ENCODE results near the gene MPG. TPM values are rescaled to one million over a fixed set of nuclear protein-coding genes. Genes with fewer than 3 reads are reported as not detected.

The MPG gene
- total and polyA plus RNA-seq, 2 donors (not counting 1 experiment from before 2014, with no cell fraction given): 59.6 to 66.4 TPM

DNA sequence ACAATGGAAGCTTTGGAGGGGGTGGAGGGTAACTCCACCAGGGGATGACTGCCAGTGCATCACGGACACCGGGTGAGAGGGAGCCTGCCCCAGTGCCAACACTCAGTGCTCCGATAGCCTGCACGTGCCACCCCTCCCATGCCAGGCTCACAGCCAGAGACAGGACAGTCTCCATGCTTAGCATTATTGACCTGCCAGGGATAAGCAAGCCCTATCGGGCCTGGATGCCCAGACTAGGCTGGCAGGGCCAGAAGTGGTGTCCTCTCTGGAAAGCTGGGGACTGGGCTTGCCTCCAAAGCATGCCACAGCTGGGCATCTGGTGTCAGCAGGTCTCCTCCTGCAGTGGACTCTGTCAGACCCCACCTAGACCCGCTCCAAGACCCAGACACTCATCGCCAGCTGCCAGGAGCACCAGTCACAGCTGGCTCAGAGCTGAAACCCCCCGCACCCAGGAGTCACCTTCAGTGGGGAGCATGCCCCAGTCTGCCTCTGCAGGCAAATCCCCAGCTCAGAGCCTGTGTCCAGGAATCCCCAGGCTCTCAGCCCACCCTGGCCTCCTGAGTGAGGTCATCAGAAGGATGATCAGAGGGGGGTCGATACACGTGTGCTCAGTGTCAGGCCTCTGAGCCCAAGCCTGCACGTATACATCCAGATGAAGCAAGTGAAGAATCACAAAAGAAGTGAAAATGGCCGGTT is 3.8 kb upstream of the MPG start:
- no peak overlapping the region for H3K27ac Mint-ChIP-seq
- Histone ChIP-seq H3K9me3 (ENCODE audit: control extremely low read depth in 1 of 3, control insufficient read depth in 2 of 3, insufficient read depth in 1 of 3, low read length in 2 of 3) (no peaks in the 10 kb centered on the region), H3K79me2 (ENCODE audit: control insufficient read depth, insufficient read depth, low read length) (peaks cover 20% of the 10 kb centered on the region), H3K36me3 (replicated peaks in 1 of 2; ENCODE audit: control extremely low read depth in 1 of 2, control insufficient read depth in 1 of 2, extremely low read depth in 1 of 2, insufficient read depth in 2 of 2, low read length in 1 of 2) (no peaks in the 10 kb centered on the region), H3K4me1 (ENCODE audit: control insufficient read depth in 2 of 2, insufficient read depth in 2 of 2, low read length in 2 of 2) (peaks cover 35 to 36% of the 10 kb centered on the region in 2 donors), H3K27me3 (replicated peaks in 1 of 4; ENCODE audit: control extremely low read depth in 1 of 4, control insufficient read depth in 3 of 4, insufficient read depth in 4 of 4, low read length in 3 of 4) (peaks cover 0 to 42% (median 19%) of the 10 kb centered on the region in 4 experiments), H3K27ac (ENCODE audit: low read length in 2 of 2) (no peak overlapping the region), H3K4me2 (replicated peaks; ENCODE audit: low read depth, low read length, poor library complexity, severe bottlenecking) (no peak overlapping the region), H2AFZ (ENCODE audit: insufficient read depth, low read depth, low read length, poor library complexity, severe bottlenecking) (no peak overlapping the region), H4K20me1 (ENCODE audit: control insufficient read depth, insufficient read depth, low read length, poor library complexity, severe bottlenecking) (no peaks in the 10 kb centered on the region), H3K9ac (ENCODE audit: low read length) (no peak overlapping the region), H3K4me3 (ENCODE audit: control extremely low read depth in 1 of 5, extremely low read depth in 1 of 5, insufficient read depth in 1 of 5, low read depth in 2 of 5, low read length in 4 of 5) (no peak overlapping the region)
- H3K27me3 Mint-ChIP-seq: peaks cover 23% of the 10 kb centered on the region
- DNase-seq (no peak), ATAC-seq (ENCODE audit: low read depth) (no peak)
- no peak overlapping the region for H3K4me3 Mint-ChIP-seq
- POLR2A ChIA-PET: interaction anchor here (0.8 to 1.2 kb wide), 2 partner anchors 11 to 288 kb away, joined by 3 read pairs; no protein-coding TSS in a partner anchor
- peaks cover 24% of the 10 kb centered on the region for H3K4me1 Mint-ChIP-seq
- intact Hi-C loops (cut with micrococcal nuclease): no loop called here
- TF ChIP-seq, protein P1, sequence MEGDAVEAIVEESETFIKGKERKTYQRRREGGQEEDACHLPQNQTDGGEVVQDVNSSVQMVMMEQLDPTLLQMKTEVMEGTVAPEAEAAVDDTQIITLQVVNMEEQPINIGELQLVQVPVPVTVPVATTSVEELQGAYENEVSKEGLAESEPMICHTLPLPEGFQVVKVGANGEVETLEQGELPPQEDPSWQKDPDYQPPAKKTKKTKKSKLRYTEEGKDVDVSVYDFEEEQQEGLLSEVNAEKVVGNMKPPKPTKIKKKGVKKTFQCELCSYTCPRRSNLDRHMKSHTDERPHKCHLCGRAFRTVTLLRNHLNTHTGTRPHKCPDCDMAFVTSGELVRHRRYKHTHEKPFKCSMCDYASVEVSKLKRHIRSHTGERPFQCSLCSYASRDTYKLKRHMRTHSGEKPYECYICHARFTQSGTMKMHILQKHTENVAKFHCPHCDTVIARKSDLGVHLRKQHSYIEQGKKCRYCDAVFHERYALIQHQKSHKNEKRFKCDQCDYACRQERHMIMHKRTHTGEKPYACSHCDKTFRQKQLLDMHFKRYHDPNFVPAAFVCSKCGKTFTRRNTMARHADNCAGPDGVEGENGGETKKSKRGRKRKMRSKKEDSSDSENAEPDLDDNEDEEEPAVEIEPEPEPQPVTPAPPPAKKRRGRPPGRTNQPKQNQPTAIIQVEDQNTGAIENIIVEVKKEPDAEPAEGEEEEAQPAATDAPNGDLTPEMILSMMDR (IDR thresholded peaks at IDR 0.05): no peak
- TF ChIP-seq EZH2 (IDR thresholded peaks at IDR 0.05; ENCODE audit: borderline replicate concordance, insufficient read depth, low read depth, low read length, poor library complexity, severe bottlenecking): no peak
- WGBS (ENCODE audit: insufficient coverage): 92% methylated on average over 11 of the region's 12 CpGs
- H3K9me3 Mint-ChIP-seq (ENCODE audit: insufficient read depth): no peaks in the 10 kb centered on the region
- CTCF ChIA-PET: interaction anchor here (3.0 to 14.6 kb wide), 2 partner anchors 8 to 23 kb away, joined by 22 to 401 read pairs; no protein-coding TSS in a partner anchor

DNA sequence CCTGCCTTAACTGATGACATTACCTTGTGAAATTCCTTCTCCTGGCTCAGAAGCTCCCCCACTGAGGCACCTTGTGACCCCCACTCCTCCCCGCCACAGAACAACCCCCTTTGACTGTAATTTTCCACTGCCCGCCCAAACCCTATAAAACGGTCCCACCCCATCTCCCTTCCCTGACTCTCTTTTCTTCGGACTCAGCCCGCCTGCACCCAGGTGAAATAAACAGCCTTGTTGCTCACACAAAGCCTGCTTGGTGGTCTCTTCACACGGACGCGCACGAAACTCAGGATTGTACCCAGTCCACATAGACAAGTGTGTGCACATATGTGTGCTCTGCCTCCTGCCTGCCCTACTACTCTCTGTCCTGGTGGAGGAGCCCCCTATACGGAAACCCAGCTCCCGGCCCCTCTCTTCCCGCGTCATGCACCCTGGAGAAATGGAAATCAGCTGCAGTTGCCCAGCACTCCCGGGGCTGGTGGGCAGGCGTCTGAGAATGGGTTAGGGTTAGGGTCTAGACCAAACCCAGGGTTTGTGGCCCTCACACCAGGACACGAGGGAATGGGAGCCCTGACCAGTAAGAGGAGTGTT is 3.2 kb upstream of the MPG start:
- no peak for ATAC-seq (ENCODE audit: low read depth)
- intact Hi-C loops (cut with micrococcal nuclease): no loop called here
- Histone ChIP-seq H3K9me3 (ENCODE audit: control extremely low read depth in 1 of 3, control insufficient read depth in 2 of 3, insufficient read depth in 1 of 3, low read length in 2 of 3) (no peaks in the 10 kb centered on the region), H4K20me1 (ENCODE audit: control insufficient read depth, insufficient read depth, low read length, poor library complexity, severe bottlenecking) (no peaks in the 10 kb centered on the region), H3K4me2 (replicated peaks; ENCODE audit: low read depth, low read length, poor library complexity, severe bottlenecking) (no peak overlapping the region), H3K79me2 (ENCODE audit: control insufficient read depth, insufficient read depth, low read length) (peaks cover 25% of the 10 kb centered on the region), H3K27me3 (replicated peaks in 1 of 4; ENCODE audit: control extremely low read depth in 1 of 4, control insufficient read depth in 3 of 4, insufficient read depth in 4 of 4, low read length in 3 of 4) (peaks cover 0 to 42% (median 19%) of the 10 kb centered on the region in 4 experiments), H2AFZ (ENCODE audit: insufficient read depth, low read depth, low read length, poor library complexity, severe bottlenecking) (no peak overlapping the region), H3K36me3 (replicated peaks in 1 of 2; ENCODE audit: control extremely low read depth in 1 of 2, control insufficient read depth in 1 of 2, extremely low read depth in 1 of 2, insufficient read depth in 2 of 2, low read length in 1 of 2) (peaks cover 0 to 5% of the 10 kb centered on the region in 2 experiments), H3K27ac (ENCODE audit: low read length in 2 of 2) (no peak overlapping the region), H3K9ac (ENCODE audit: low read length) (no peak overlapping the region), H3K4me3 (ENCODE audit: control extremely low read depth in 1 of 5, extremely low read depth in 1 of 5, insufficient read depth in 1 of 5, low read depth in 2 of 5, low read length in 4 of 5) (no peak overlapping the region), H3K4me1 (ENCODE audit: control insufficient read depth in 2 of 2, insufficient read depth in 2 of 2, low read length in 2 of 2) (peaks cover 36 to 37% of the 10 kb centered on the region in 2 donors)
- POLR2A ChIA-PET: no interaction called here
- Mint-ChIP-seq H3K9me3 (ENCODE audit: insufficient read depth) (no peaks in the 10 kb centered on the region), H3K4me1 (peaks cover 28% of the 10 kb centered on the region), H3K27me3 (peaks cover 19% of the 10 kb centered on the region), H3K27ac (peak overlapping the region; percentile 7), H3K4me3 (no peak overlapping the region)
- WGBS (ENCODE audit: insufficient coverage): 92% methylated on average over 15 of the region's 16 CpGs
- TF ChIP-seq EZH2 (IDR thresholded peaks at IDR 0.05; ENCODE audit: borderline replicate concordance, insufficient read depth, low read depth, low read length, poor library complexity, severe bottlenecking): no peak
- TF ChIP-seq, protein P1 (IDR thresholded peaks at IDR 0.05): no peak
- no peak for DNase-seq
- CTCF ChIA-PET: interaction anchor here (1.0 to 14.6 kb wide), 3 partner anchors 9 to 22 kb away, joined by 3 to 401 read pairs (median 22); no protein-coding TSS in a partner anchor
